ENCODE measurements around the gene EEF1A2.

EEF1A2 gene

DNA sequence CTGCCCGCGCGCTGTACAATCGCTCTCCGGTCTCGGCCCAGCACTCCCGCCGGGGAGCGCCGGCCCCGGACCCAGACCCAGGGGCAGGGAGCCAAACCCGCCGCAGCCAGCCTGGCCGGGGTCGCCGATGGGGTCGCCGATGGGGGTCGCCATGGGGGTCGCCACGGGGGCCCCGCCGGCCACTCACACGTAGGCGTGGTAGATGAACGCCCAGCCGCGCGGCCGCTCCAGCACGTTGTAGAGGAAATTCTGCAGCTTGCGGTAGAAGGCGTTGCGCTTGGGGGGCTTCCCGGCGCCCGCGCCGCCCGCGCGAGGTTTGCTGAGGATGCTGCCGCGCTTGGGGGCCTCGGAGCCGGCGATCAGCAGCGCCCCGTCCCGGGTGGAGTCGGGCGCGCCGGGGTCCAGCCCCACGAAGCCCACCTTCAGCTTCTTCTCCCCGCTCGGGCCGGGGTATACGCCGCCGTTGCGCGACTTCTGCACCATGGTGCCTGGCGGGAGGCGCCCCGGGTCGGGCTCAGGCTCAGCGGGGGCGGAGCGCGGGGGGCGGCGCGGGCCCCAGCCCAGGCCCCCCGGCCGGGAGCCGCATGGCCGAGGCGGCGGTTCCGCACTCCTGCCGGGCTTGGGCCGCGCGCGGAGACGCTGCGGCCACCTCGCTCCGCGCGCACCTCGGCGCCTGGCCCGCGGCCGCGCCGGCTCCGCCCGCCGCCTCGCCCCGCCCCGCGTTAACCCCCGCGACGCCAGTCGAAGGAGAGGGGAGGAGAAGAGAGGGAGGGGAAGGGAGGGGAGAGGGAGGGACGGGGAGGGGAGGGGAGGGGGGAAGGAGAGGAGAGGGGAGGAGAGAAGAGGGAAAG is 26.7 kb downstream of the EEF1A2 start, which contains the start of gene KCNQ2:
TSS of gene KCNQ2 (minus strand) at position 675 of the 851 bp plus-strand sequence. CDS start at position 483, 192 bp downstream.
- peaks cover 2% of the 10 kb centered on the region for H3K27me3 ChIP-seq (ENCODE audit: insufficient read depth, low read length, poor library complexity)
- TF ChIP-seq, protein P1, sequence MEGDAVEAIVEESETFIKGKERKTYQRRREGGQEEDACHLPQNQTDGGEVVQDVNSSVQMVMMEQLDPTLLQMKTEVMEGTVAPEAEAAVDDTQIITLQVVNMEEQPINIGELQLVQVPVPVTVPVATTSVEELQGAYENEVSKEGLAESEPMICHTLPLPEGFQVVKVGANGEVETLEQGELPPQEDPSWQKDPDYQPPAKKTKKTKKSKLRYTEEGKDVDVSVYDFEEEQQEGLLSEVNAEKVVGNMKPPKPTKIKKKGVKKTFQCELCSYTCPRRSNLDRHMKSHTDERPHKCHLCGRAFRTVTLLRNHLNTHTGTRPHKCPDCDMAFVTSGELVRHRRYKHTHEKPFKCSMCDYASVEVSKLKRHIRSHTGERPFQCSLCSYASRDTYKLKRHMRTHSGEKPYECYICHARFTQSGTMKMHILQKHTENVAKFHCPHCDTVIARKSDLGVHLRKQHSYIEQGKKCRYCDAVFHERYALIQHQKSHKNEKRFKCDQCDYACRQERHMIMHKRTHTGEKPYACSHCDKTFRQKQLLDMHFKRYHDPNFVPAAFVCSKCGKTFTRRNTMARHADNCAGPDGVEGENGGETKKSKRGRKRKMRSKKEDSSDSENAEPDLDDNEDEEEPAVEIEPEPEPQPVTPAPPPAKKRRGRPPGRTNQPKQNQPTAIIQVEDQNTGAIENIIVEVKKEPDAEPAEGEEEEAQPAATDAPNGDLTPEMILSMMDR (IDR thresholded peaks at IDR 0.05; ENCODE audit: borderline replicate concordance, extremely low read depth, low read length, poor library complexity, severe bottlenecking) = no peak
- TF ChIP-seq EZH2 (IDR thresholded peaks at IDR 0.05; ENCODE audit: borderline replicate concordance, low read depth, low read length, severe bottlenecking) = no peak
- no peak within 1 kb of the TSS for H3K4me2 ChIP-seq (ENCODE audit: insufficient read depth, low read length)
- H3K9ac ChIP-seq (ENCODE audit: low read depth, low read length) = no peak within 1 kb of the TSS
- DNase-seq (no peak), ATAC-seq (ENCODE audit: insufficient read depth, low read depth) (no peak)
- H4K20me1 ChIP-seq (ENCODE audit: insufficient read depth, low read length) = peaks cover 14% of the 10 kb centered on the region
- no peaks in the 10 kb centered on the region for H3K36me3 ChIP-seq (ENCODE audit: insufficient read depth, low read length)
- H3K9me3 ChIP-seq (ENCODE audit: insufficient read depth, low read length, severe bottlenecking) = no peaks in the 10 kb centered on the region
- no peak within 1 kb of the TSS for H3K4me3 ChIP-seq (ENCODE audit: low read depth in 1 of 2, low read length in 2 of 2)
- H3K79me2 ChIP-seq (ENCODE audit: insufficient read depth, low read length) = no peaks in the 10 kb centered on the region
- H3K27ac ChIP-seq (ENCODE audit: low read length) = no peak within 1 kb of the TSS
- H2AFZ ChIP-seq (ENCODE audit: low read depth, low read length) = no peak within 1 kb of the TSS
- H3K4me1 ChIP-seq (ENCODE audit: insufficient read depth, low read length) = no peaks in the 10 kb centered on the region

DNA sequence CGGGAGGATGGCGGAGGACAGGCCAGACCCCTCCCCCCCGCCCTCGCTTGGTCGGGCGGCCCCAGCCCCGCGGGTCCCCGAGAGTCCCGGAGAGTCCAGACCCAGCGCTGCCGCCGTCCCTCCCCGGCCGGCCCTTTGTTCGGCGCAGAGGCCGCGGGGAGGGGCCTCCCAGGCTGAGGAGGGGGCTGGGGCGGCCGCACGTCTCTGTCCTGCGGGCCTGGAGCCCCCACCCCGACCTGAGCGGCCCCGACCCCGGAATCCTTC is 27.2 kb downstream of the EEF1A2 start:
- Histone ChIP-seq H3K4me2 (ENCODE audit: insufficient read depth, low read length) (no peak overlapping the region), H3K4me1 (ENCODE audit: insufficient read depth, low read length) (no peaks in the 10 kb centered on the region), H3K9me3 (ENCODE audit: insufficient read depth, low read length, severe bottlenecking) (no peaks in the 10 kb centered on the region), H2AFZ (ENCODE audit: low read depth, low read length) (no peak overlapping the region), H4K20me1 (ENCODE audit: insufficient read depth, low read length) (peaks cover 17% of the 10 kb centered on the region), H3K79me2 (ENCODE audit: insufficient read depth, low read length) (no peaks in the 10 kb centered on the region), H3K9ac (ENCODE audit: low read depth, low read length) (no peak overlapping the region), H3K27ac (ENCODE audit: low read length) (no peak overlapping the region), H3K27me3 (ENCODE audit: insufficient read depth, low read length, poor library complexity) (no peaks in the 10 kb centered on the region), H3K4me3 (ENCODE audit: low read depth in 1 of 2, low read length in 2 of 2) (no peak overlapping the region), H3K36me3 (ENCODE audit: insufficient read depth, low read length) (no peaks in the 10 kb centered on the region)
- TF ChIP-seq EZH2 (IDR thresholded peaks at IDR 0.05; ENCODE audit: borderline replicate concordance, low read depth, low read length, severe bottlenecking) = no peak
- TF ChIP-seq, protein P1 (IDR thresholded peaks at IDR 0.05; ENCODE audit: borderline replicate concordance, extremely low read depth, low read length, poor library complexity, severe bottlenecking) = no peak
- ATAC-seq (ENCODE audit: insufficient read depth, low read depth) (no peak), DNase-seq (no peak)

DNA sequence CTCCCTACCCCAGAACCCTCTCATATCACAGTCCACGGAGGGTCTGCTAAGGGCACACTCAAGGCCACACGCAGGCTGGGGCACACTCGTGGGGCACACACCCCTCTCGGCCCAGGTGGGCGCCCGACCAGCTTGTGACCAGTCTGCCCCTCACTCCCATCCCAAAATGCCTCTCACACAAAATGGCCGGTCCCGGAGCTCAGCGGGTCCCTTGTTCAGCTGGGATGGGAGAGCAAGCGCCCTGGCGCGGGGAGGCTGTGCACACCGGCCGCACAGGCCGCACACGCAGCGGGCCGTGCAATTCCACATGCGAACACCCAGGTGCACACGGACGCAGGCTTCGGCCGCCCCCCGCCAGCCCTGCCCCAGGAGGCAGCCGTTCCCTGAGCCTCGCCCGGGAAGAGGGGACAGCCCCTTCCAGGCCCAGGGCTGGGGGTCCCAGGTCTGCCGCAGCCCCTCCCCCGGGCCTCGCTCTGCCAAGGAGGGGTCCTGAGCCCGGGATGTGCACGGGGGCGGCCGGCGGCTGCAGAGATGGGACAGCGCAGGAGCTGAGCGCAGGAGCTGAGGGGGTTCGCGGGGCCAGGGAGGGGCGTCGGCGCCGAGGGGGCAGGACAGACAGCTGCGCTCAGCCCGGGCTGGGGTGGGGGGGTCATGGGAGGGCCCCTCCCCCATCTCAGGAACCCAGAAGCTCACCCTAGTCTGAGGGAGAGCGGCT is 27.7 kb downstream of the EEF1A2 start:
- Histone ChIP-seq H3K9ac (ENCODE audit: low read depth, low read length) (no peak overlapping the region), H3K27ac (ENCODE audit: low read length) (no peak overlapping the region), H3K4me3 (ENCODE audit: low read depth in 1 of 2, low read length in 2 of 2) (no peak overlapping the region), H3K27me3 (ENCODE audit: insufficient read depth, low read length, poor library complexity) (no peaks in the 10 kb centered on the region), H3K79me2 (ENCODE audit: insufficient read depth, low read length) (no peaks in the 10 kb centered on the region), H3K9me3 (ENCODE audit: insufficient read depth, low read length, severe bottlenecking) (no peaks in the 10 kb centered on the region), H3K36me3 (ENCODE audit: insufficient read depth, low read length) (no peaks in the 10 kb centered on the region), H3K4me2 (ENCODE audit: insufficient read depth, low read length) (no peak overlapping the region), H3K4me1 (ENCODE audit: insufficient read depth, low read length) (no peaks in the 10 kb centered on the region), H2AFZ (ENCODE audit: low read depth, low read length) (no peak overlapping the region), H4K20me1 (ENCODE audit: insufficient read depth, low read length) (peaks cover 18% of the 10 kb centered on the region)
- DNase-seq = no peak
- ATAC-seq (ENCODE audit: insufficient read depth, low read depth) = no peak
- TF ChIP-seq EZH2 (IDR thresholded peaks at IDR 0.05; ENCODE audit: borderline replicate concordance, low read depth, low read length, severe bottlenecking) = no peak
- TF ChIP-seq, protein P1 (IDR thresholded peaks at IDR 0.05; ENCODE audit: borderline replicate concordance, extremely low read depth, low read length, poor library complexity, severe bottlenecking) = no peak

Measured in DND-41 (cell line).